AG09309 (cell line): ENCODE measurements around the gene CHCHD6.
A peak's percentile ranks its signal among the peaks of the same experiment; 100 is the strongest.

Experiments
- DNase-seq: peaks from one replicate; pipeline ENCODE4 v3.0.0-alpha.2; 2010; ENCODE audit warnings: low read depth
- H3K4me3 ChIP-seq: 2 replicates; pipeline ENCODE4 v1.5.1; 2011; ENCODE audit warnings: mild to moderate bottlenecking, low read depth, low read length, moderate library complexity; ENCODE audit not compliant: control insufficient read depth
- TF ChIP-seq, protein P1 (sequence below): IDR thresholded peaks from 2 replicates; pipeline ENCODE4 v1.5.1; 2011; ENCODE audit warnings: mild to moderate bottlenecking, low read depth, low read length, inconsistent platforms; ENCODE audit not compliant: insufficient read depth, control insufficient read depth; ENCODE audit errors: missing control alignments

CHCHD6 gene

DNA sequence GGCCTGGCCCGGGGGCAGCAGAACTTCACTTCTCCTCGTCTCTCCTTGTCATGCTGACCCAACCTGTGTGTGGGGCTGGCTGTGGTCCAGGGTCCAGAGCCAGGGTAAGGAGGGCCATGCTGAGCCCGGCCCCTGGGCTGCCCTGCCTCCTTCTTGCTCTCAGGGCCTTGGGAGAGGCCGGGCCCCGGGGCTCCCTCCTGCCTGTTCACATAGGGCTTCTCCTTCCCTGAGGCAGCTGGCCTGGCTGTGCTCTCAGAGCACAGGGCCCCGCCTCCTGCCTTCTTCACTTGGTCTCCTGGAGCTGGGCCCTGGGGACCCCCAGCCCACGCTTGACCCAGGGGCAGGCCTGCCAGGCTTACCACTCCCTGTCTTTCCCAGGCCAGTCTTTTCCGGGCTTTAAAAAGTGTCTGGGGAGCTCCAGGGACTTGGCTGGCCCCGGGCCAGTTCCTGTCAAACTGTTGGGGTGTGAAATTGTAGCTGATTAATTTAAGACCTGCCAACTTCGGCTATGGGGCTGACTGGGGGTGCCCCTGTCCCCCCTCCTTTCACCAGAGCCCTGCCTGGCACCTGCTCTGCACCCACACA lies 290.7 kb downstream of the CHCHD6 start:
- no peak overlapping the region for H3K4me3 ChIP-seq
- DNase-seq = no peak
- TF ChIP-seq, protein P1, sequence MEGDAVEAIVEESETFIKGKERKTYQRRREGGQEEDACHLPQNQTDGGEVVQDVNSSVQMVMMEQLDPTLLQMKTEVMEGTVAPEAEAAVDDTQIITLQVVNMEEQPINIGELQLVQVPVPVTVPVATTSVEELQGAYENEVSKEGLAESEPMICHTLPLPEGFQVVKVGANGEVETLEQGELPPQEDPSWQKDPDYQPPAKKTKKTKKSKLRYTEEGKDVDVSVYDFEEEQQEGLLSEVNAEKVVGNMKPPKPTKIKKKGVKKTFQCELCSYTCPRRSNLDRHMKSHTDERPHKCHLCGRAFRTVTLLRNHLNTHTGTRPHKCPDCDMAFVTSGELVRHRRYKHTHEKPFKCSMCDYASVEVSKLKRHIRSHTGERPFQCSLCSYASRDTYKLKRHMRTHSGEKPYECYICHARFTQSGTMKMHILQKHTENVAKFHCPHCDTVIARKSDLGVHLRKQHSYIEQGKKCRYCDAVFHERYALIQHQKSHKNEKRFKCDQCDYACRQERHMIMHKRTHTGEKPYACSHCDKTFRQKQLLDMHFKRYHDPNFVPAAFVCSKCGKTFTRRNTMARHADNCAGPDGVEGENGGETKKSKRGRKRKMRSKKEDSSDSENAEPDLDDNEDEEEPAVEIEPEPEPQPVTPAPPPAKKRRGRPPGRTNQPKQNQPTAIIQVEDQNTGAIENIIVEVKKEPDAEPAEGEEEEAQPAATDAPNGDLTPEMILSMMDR = no peak

- DNase-seq = no peak
- TF ChIP-seq, protein P1 = no peak
- no peak overlapping the region for H3K4me3 ChIP-seq
These were observed 291.3 kb downstream of the CHCHD6 start for GRCh38 chr3:126995254-126995780.

DNA sequence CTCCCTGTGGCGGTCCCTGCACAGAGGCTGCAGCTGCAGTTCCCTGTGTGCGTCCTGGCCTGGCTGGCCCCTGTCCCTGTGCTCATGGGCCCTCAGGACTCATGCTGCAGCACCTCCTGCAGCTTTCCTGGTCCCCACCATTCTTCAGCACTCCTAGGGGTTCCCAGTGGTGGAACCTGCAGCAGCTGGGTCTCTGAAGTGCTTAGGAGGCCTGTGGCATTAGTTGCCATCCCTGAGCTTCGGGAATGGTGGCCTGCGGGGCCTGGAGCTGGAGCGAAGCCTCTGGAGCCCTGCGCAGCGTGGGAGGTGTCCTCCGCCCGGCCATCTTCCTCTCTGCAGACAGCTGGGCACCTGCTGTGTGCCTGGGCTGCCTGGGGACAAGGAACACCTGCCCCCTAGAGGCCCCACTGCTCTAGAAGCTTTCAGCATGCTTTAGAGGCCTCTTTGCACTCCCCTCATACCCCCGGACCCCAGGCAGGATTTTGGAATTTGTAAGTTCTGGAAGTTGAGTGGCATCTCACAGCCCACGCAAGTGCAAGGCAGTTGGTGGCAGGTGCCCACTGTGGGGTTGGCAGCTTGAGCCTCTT lies 292.0 kb downstream of the CHCHD6 start:
- TF ChIP-seq, protein P1 = no peak
- no peak for DNase-seq
- H3K4me3 ChIP-seq = no peak overlapping the region

DNA sequence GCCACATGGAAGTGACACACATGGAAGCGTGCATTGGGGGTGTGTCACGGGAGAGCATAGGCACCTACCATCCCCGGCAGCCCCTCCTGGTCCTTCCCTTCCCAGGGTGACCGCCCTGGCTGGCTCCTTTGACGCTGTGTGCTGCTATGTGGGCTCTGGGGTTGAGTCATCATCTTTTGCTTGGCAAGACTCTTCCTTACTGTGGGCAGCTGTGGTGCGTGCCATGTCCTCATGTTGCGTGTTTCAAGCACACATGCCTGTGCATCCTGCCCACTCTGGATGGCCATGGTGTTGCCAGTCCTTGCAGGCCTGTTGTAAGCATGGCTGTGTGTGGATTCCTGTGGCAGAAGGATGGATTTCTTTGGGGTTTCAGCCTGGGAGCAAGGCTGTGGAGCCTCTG lies 292.9 kb downstream of the CHCHD6 start:
- peak; percentile 20 for DNase-seq
- TF ChIP-seq, protein P1 = no peak
- H3K4me3 ChIP-seq = no peak overlapping the region

GRCh38 chr3:126997455-126998038 lies 293.5 kb downstream of the CHCHD6 start:
- no peak overlapping the region for H3K4me3 ChIP-seq
- TF ChIP-seq, protein P1 = no peak
- no peak for DNase-seq

GRCh38 chr3:126998320-126998719 lies 294.3 kb downstream of the CHCHD6 start:
- TF ChIP-seq, protein P1 = no peak
- no peak overlapping the region for H3K4me3 ChIP-seq
- no peak for DNase-seq

- H3K4me3 ChIP-seq = no peak overlapping the region
- DNase-seq = no peak
- TF ChIP-seq, protein P1 = no peak
These were observed 294.7 kb downstream of the CHCHD6 start for GRCh38 chr3:126998728-126999127.
